ENCODE data around the gene SPEM3.

The SPEM3 gene

DNA sequence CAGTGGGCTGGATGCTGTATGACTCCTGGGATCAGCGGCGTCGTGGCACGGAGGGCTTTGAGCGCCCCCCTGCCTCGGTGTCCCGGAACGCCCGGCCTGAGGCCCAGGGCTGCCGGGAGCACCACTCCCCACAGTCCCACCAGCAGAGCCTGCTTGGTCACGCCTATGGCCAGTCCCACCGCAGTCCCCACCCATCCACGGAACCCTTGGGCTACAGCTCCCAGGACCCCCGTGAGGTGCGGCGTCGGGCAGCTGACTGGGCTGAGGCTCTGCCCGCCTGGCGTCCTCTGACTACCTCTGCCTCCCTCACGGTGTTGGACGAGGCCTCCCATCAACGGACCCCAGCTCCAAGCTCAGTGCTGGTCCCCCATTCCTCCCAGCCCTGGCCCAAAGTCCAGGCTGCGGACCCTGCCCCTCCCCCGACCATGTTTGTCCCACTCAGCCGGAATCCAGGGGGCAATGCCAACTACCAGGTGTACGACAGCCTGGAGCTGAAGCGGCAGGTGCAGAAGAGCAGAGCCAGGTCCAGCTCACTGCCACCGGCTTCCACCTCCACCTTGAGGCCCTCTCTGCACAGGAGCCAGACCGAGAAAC, 1.7 kb upstream of the SPEM3 start:
- no peak for TF ChIP-seq CTCF (IDR thresholded peaks at IDR 0.05)

GRCh38 chr17:7427549-7427948, 1.1 kb upstream of the SPEM3 start:
- TF ChIP-seq CTCF (IDR thresholded peaks at IDR 0.05): no peak

GRCh38 chr17:7429722-7430121, 1.1 kb downstream of the SPEM3 start:
- no peak for TF ChIP-seq CTCF (IDR thresholded peaks at IDR 0.05)

DNA sequence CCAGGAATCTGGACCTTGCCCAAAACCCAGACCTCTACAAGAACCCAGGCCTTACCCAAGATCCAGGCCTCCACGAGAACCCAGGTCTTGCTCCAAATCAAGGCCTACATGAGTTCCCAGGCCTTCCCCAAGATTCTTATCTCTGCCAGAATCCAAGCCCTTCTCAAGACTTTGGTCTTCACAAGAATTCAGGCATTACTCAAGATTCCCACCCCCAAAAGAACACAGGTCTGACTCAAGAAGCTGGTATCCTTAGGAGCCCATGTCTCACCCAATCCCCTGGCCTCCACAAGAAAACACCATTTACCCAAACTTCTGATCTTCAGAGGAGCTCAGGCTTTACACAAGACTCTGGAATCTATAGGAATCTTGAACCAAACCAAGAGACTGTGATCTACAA, 2.6 kb downstream of the SPEM3 start:
- TF ChIP-seq CTCF (IDR thresholded peaks at IDR 0.05): no peak

- no peak for TF ChIP-seq CTCF (IDR thresholded peaks at IDR 0.05)
These were observed 3.6 kb downstream of the SPEM3 start for GRCh38 chr17:7432296-7432695.

DNA sequence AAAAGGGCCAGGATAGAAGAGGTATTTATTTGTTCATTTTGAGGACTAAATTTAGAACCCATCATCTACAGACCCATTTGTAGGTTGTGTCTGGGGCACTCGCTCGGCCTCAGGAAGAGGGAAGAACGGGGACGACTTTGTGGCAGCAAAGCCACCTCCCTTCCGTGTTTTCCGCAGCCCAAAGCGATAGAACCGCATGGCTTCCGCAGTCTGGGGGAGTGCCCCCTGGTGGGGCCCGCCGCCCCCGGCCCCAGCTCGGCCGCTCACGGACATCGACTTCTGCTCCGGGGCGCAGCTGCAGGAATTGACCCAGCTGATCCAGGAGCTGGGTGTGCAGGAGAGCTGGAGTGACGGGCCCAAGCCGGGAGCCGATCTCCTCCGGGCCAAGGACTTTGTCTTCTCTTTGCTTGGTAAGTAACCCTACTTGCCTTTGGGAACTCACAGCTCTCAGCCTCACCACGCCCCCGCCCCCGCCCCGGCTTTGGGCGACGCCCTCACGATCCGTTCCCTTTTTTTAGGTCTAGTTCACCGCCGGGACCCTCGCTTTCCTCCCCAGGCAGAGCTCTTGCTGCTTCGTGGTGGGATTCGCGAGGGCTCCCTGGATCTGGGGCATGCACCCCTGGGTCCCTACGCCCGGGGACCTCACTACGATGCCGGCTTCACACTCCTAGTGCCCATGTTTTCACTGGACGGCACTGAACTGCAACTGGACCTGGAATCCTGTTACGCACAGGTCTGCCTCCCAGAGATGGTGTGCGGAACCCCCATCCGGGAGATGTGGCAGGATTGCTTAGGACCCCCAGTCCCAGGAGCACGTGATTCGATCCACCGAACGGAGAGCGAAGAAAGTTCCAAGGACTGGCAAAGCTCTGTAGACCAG, 7.3 kb downstream of the SPEM3 start:
- TF ChIP-seq CTCF (IDR thresholded peaks at IDR 0.05): no peak

- TF ChIP-seq CTCF (IDR thresholded peaks at IDR 0.05): peak; percentile 77
These were observed 8.1 kb downstream of the SPEM3 start for GRCh38 chr17:7436556-7437368.

Data from LNCAP (cell line).